GM12872 (cell line): ENCODE measurements around the gene VDR.
A peak's percentile ranks its signal among the peaks of the same experiment; 100 is the strongest.

Experiments used
- CTCF ChIP-seq: IDR thresholded peaks from 3 replicates; pipeline ENCODE4 v1.5.1; 2011; ENCODE audit warnings: low read depth, mild to moderate bottlenecking, low read length, moderate library complexity; ENCODE audit not compliant: insufficient read depth

VDR gene

GRCh38 chr12:47821346-47821706, 83.5 kb downstream of the VDR start:
- no peak for TF ChIP-seq CTCF

GRCh38 chr12:47820631-47821345, 84.0 kb downstream of the VDR start:
- no peak for TF ChIP-seq CTCF

GRCh38 chr12:47819896-47820630, 84.7 kb downstream of the VDR start, which contains the start of gene HDAC7:
Gene HDAC7, minus strand, starts transcription at chr12:47819903. Its CDS starts 118 bp downstream, at chr12:47819785.
- no peak for TF ChIP-seq CTCF

- peak; percentile 37; the same call in 2 of the 3 replicates for TF ChIP-seq CTCF
Observed at GRCh38 chr12:47819138-47819895, 85.5 kb downstream of the VDR start.

DNA sequence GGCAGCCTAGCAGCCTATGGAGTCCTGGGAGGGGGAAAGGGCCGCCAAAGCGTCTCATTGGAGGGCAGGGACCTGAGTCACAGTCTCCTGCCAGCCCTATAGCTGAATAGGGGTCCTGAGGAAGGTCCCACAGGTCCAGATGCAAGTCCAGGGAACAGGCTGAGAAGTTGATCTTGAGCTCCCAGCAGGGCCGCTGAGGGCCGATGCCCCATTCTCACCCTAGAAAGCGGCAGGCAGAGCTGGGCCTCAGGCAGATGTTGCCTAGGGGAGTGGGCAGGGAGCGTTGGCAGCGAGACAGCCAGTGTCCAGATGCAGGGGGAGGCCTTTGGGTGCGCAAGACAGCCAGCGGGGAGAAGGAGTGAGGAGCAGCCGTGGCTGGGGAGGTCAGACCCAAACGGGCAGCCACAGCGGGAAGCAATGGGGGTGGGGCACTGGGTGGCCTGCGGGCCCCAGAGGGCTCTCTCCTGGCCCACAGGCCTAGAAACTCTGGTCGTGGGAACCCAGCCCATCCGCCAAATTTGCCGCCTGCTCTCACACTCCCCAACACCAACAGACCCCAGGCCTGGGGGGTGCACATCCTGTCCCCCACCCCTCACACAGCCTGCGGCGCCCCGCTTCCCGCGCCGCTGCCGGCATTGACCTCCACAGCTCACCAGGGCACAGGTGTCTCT, 86.2 kb downstream of the VDR start:
- no peak for TF ChIP-seq CTCF

DNA sequence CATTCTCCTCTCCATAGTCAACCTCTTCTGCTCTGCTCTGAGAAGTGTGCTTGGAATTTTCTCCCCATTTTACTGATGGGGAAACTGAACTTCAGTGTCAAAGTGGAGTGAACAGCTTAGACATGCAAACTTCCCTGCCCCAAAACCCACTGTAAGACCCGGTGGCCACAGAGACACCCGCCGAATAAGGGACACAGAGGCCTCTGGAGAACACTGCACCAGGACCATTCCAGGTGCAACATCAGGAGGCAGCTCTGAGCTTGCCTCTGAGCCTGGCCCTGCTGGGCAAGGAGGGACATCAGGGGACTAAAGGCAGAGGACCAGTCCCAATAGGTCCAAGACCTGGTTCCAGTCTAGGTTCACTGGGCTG, 86.8 kb downstream of the VDR start:
- no peak for TF ChIP-seq CTCF

GRCh38 chr12:47817272-47818006, 87.4 kb downstream of the VDR start:
- 0 out of 3 replicates have a peak, but pooled peaks have one; percentile 12 for TF ChIP-seq CTCF
